ENCODE data around the gene KRT78.
A peak's percentile ranks its signal among the peaks of the same experiment; 100 is the strongest.
"Not testable (repeated sequence)": the region's sequence is repeated elsewhere in the genome, so short reads cannot be mapped to it uniquely, and the experiment has no call there.

The KRT78 gene

DNA sequence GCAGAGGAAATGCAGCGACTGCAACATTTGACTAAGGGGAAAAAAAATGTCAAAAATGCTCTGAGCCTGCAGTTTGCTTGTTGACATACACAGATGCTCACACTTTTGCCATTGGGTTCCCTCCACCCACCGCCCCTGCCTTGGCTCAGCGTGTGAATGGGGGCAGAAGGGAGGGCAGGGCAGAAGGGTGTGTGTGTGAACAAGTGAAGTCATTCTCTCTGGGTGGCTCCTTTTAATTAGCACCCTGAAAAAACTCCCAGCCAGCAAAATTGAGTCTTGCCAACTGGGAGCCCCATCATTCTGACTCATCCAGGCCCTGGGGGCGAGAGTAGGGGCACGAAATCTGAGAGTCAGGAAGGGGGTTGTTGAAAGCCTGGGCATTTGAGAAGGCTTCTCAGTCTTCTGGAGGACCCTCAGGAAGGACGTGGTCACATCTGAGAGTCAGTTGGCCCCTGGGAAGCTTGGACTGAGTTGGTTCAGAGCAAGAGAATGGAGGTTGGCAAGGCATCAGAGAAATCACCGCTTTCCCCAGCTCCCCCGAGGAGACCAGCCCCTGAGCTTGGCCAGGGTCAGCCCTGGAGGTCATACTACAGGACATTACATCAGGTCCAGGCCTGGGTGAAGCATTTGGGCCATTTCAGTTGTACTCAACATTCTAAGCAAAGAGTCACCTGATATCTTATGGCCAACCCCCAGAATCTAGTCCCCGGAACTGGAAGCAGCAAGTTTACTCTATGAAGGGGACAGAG, 22.7 kb upstream of the KRT78 start:
- DNase-seq (ENCODE audit: low spot score), result peak; percentile 78

DNA sequence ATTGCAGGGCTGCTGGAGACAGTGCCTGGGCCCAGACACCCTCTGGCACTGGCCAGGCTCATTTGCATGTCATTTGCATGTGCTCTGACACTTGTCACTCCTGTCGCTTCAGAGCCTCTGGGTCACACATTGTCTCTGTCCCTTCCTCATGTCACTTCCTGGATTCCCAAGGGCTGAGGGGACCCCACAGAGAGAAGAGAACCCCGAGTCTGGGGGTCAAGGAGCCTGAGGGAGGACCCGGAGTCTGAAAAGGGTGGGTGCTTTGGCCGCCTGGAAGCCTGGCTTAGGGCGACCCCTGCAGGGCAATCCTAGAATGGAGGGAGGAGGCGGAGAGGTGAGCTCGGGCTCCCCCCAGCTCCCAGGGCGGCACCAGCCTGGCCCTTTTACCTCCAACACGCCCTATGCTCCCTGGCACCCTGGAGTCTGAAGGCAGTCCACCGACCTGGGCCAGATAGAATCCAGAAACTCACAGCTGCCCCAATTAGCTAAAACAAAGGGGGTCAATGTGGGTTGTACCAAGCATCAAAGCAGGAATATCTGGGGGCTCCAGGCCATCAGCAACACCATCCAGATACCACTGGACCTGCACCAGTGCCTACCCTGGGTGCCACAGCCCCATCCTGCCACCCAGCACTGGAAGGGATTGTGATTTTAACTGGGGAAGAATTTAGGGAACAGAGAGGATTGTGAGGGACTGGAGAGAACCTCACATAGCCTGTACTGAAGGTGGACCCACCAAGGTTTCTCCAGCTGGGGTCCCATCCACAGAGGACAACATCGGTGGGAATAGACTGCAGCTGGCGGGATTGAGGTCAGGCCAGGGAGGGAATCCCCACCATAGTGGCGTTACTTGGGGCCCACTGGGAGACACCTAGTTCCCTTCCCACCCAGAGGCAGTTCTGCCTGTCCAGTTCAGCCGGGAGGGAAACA, 21.8 kb upstream of the KRT78 start:
- peak; percentile 51 for DNase-seq (ENCODE audit: low spot score)

DNA sequence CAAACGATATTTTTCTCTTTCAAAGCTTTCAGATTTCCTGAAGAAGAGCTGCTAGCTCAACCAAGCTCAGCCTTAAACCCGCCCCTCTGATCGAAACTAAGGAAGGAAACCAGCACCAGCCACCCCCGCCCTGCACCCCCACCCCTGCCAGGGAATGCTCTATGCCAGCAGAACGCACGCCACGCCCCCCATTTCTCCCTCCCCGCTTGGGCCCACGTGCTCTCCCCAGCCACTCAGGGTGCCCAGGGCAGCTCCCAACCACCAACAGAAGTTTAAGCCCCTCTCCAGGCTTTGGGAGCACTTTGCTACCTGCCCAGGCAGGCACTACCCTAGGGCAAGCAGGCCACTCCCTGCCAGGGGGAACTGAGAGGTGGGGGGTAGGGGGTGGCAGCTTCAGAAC, 18.8 kb upstream of the KRT78 start:
- no peak for DNase-seq (ENCODE audit: low spot score)

DNA sequence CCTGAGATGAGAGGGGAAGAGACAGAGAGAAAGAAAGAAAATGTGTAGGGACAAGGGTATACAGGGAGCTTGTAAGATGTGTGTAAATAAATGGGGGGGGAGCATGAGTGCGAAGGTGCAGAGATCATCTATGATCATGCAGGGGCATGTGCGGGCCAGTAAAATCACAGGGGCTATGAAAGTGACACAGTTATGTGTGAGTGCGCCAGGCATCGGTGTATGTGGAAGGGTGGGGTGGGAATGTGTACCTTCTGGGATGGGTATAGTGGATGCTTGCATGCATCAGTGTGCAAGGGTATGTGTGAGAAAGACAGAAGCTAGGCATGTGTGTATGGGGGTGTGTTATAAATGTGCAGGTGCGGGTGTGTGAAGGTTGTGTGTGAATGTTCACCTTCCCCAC, 18.4 kb upstream of the KRT78 start:
- DNase-seq (ENCODE audit: low spot score), result no peak

DNA sequence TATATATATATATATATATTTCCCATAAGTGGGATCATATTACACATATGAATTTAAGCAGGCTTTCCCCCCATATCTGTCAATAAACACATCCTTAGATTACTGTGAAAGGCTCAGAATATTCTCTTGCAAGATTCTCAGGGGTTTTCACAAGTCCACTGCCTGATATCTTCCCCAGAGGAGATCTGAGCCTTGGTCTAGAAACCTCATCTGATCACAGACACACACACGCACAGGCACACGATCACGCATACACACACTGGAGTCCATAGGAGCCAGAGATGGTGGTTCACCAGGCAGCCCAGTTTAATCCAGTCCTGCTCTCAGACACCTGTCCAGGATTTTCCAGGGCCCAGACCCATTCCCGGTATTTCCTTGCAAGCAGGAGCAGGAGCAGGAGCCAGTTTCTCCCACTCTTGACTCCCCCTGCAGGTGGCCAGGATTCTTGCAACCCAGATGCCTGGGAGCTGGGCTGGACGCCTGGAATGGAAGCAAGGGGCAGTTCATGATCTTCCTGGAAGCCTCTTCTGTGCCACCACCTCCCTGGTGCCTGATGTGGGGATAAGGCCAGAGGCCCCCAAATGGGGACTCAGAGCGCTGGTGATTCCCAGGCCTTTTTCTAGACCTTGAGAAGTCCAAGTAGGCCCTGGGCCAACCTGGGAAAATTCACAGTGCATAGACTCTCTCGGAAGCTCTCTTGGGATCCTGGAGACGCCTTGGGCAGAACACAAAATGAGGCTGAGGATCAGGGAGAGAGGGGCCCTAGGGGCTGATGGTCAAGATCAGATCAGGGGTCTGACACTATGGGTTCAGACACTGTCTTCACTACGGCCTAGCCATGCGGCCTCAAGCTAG, 16.5 kb upstream of the KRT78 start:
- DNase-seq (ENCODE audit: low spot score), result peak; percentile 80

DNA sequence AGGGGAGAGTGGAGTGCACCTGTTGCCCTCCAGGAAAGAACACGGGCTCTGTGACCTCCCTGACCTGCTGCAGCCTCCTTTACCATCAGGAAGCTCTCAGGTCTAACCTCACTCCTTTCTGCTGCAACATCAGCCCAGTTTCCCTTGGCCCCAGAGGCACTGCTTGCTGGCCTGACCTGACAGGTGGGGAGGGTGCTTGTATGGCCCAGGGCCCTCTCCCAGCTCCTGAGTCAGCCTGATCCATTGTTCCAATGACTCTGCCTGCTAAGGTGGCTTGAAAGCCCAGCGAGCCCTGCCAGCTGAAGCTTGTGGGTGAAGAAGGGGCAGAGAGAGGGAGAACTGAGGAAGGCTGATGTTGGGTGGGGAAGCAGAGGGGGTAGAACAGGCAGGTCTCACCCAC, 13.2 kb upstream of the KRT78 start:
- DNase-seq (ENCODE audit: low spot score), result no peak

DNA sequence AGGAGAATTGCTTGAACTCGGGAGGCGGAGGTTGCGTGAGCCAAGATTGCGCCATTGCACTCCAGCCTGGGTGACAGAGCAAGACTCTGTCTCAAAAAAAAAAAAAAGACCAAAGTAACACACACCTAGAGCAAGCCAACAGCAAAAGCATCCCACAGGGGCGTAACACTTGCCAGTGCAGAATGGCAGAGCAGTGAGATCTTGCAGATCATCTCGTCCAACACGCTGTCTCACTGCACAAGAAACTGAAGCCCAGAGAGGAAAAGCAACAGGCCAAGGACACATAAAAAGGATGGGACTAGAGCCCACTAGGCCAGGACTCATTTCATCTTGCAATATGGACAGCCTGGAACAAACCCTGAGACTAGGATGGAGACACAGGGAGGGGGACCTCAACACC, 12.7 kb upstream of the KRT78 start:
- DNase-seq (ENCODE audit: low spot score), result no peak

DNA sequence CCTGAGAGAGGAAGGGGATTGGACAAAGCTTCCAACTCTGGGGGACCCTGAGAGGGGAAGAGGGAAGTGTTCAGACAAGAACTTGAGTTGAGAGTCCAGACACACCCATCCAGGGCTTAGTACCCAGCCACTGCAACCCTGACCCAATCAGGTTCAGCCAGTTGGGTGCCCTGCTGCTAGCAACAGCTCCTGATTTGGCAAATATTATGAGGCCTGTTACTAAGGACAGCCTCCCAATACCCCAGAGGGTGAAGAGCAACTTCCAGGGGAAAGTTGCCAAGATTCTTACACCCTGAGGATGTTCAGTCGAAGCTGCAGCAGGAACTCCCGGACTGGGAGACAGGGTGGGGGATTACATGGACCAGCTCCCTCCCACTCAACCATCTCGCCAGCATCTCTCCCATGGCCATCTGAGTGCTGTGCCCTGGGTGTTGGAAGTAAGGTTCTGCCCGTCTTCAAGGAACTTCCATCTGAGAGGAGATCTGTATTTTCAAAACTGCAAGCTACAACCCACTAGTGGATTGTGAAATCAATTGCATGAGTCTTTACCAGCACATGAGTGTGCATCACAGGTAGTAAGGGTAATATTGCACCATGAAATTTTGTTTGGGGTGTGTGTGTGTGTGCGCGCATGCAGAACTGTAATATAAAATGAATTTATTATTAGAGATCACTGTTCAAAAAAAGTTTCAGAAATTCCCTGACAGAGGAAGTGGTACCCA, 11.5 kb upstream of the KRT78 start:
- DNase-seq (ENCODE audit: low spot score), result peak; percentile 71

DNA sequence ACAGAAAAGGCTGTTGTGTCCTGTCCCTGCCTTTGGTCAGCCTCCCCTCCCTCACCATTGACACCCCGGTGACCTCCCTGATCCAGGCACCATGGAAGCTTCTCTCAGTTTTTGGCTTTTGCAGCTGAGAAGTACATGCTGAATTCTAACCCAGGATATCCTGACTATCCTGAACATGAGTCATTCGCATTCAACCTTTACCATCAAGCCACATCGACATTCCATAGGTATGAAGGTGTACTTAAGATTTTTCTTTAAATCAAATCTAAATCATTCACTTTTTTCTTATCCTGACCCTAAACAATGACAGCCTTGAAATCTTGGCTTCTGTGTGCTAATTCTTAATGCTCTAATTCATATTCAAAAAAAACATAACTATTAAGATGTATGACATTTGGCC, 8.7 kb upstream of the KRT78 start:
- no peak for DNase-seq (ENCODE audit: low spot score)

DNA sequence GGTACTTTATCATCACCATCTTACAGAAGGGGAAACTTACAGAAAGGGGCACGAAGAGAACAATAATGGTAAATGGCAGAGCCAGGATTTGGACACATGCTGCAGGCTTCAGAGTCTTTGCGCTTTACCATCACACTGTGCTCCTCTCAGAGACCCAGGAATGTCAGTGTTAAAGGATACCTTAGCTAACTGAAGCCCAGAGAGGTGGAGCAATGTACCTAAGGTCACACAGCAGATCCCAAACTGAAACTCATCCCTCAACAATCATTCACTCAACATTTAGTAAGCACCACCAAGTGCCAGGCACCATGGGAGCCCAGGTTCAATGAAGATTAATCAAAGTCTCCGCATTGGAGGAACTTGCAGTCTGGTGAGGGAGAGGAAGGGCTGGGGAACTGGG, 8.0 kb upstream of the KRT78 start:
- DNase-seq (ENCODE audit: low spot score), result no peak

DNA sequence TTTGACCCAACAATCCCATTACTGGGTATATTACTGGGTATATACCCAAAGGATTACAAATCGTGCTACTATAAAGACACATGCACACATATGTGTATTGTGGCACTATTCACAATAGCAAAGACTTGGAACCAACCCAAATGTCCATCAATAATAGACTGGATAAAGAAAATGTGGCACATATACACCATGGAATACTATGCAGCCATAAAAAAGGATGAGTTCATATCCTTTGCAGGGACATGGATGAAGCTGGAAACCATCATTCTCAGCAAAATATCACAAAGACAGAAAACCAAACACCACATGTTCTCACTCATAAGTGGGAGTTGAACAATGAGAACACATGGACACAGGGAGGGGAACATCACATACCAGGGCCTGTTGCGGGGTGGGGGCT, 7.3 kb upstream of the KRT78 start:
- DNase-seq (ENCODE audit: low spot score), result not testable (repeated sequence)

DNA sequence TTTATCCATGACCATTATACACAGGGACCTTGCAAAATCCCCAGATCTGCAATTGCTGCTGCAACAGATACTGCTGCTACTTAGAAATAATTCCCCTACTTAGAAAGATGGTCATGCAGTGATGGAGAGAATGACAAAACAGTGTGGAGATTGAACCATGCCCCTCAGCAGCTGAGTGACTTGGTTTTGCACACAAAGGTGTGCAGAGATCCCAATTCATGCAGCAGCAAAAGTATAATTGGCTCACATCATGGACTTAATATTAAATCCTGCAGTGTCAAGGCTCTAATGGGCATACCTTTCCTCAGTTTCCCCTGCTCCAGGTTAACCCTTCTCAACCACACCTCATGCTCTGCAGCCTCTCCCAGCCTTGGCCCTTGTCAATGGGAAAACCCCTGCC, 3.0 kb upstream of the KRT78 start:
- DNase-seq (ENCODE audit: low spot score), result no peak

DNA sequence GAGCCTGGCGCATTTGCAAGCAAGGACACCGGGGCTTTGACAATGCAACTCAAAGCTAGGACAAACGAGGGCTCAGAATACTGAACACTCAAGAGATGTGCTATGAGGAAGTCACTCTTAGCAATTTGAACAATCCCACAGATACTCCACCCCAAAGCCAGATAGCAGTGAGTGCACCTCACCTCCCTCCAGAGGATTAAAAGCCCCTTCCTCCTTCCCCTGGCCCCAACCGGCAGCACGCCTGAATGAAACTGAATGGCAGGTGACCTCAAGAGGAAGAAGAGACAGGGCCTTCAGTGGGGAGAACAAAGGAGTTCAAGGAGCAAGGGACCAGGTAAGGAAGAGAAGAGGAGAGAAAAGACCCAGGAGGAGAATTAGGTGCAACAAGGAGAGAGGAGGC, 1.9 kb upstream of the KRT78 start:
- DNase-seq (ENCODE audit: low spot score), result no peak

DNA sequence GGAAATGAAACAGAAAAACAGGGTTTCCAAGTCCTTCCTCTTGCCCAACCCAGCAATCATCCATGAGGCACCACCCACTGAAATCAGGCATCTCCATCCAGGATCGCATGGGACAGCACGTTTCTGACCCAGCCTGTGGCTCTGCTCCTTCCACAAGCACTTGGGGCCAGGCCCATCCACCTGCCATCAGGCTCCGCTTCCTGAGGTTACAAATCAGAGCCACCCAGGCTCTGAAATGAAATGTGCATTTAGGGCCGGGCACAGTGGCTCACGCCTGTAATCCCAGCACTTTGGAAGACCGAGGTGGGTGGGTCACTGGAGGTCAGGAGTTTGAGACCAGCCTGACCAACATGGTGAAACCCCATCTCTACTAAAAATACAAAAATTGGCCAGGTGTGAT, 717 bp upstream of the KRT78 start:
- DNase-seq (ENCODE audit: low spot score), result no peak

DNA sequence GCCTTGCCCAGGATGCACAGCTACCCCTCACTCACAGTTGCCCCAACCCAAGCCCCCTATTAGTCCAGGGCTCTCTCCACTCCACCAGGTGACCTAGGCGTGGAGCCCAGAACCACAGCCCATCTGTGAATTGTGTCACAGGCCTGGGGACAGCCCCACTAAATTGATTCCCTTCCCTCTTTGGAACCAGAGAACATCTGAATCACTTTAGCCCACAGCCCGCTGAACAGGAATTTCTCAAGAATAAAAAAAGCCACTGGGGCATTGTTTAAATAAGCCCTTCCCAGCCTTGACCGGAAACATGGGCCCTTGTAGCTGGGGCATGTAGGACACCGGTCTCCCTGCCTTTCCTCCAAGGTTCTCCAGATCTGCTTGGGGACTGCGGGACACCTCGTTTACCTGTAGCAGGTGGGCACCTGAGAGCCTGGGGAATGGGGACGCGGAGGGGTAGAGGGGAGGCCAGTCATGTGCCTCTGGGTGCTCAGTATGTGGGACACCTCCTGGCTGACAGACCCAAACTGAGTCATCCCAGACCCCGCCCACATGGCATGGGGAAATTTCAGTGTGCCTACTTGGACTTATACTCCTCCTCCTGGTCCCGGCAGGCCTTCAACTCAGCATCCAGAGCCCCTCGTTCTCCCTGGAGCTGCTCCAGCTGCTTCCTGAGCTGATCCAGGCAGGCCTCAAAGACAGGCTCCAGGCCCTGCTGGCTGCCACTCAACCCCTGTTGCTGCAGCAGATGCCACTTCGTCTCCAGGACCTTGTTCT, 1.3 kb downstream of the KRT78 start:
- DNase-seq (ENCODE audit: low spot score), result peak; percentile 54

DNA sequence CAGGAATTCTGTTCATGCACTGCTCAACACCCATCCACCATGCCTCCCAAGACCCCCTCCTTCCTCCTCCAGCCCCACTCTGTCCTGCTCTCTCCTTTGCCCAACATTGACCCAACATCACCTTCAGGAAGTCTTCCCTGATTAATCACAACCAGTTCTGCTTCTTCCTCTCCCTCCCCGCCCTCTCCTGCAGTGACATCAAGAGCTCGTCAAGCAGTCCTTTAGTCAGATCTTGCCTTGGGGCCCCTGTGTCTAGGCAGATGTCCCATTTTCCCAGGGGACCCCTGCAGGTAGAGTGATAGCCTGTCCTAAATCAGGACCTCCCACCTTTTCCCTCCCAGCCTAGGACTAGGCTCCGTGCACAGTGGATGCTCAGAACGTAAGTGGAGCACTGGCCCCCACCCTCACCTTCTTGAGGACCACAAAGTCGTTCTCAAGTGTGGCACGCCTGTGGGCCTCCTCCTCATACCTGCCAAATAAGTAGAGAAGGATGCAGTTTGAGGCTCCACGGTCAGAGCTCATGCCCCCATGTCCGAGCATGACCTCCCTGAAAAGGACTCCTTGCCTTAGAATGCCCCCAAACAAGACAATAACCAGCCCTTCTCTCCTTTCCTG, 2.3 kb downstream of the KRT78 start:
- no peak for DNase-seq (ENCODE audit: low spot score)

DNA sequence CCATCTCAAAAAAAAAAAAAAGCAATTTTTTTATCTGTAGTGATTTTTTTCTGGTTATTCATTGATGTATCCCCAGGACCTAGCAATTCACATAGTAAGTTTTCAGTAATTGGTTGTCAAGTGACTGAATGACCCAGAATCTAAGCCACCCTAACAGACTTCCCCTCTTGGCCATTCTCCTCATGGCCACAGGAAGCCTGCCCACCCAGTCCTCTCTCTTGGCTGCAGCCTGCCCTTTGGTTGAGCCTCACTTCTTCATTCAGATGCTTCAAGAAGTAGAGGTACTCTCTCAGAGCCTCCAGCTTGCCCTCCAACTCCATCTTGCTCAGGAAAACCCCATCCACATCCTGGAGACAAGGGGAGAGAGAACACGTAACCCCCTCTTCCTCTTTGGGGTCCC, 2.8 kb downstream of the KRT78 start:
- no peak for DNase-seq (ENCODE audit: low spot score)

DNA sequence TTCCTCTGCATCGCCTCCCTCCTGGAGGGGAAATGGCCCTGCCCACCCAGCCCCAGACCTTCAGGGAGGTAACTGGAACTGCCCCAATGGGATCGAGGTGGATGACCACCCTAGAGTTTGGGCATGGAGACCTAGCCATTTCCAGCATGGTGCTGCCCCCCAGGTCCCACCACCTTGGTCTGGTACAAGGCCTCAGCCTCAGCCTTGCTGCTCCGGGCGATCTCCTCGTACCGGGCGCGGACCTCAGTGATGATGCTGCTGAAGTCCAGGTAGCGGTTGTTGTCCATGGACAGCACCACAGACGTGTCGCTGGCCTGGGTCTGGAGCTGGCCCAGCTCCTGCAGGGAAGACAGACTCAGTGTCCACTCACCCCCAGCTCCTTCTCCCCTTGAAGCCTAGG, 4.4 kb downstream of the KRT78 start:
- no peak for DNase-seq (ENCODE audit: low spot score)

DNA sequence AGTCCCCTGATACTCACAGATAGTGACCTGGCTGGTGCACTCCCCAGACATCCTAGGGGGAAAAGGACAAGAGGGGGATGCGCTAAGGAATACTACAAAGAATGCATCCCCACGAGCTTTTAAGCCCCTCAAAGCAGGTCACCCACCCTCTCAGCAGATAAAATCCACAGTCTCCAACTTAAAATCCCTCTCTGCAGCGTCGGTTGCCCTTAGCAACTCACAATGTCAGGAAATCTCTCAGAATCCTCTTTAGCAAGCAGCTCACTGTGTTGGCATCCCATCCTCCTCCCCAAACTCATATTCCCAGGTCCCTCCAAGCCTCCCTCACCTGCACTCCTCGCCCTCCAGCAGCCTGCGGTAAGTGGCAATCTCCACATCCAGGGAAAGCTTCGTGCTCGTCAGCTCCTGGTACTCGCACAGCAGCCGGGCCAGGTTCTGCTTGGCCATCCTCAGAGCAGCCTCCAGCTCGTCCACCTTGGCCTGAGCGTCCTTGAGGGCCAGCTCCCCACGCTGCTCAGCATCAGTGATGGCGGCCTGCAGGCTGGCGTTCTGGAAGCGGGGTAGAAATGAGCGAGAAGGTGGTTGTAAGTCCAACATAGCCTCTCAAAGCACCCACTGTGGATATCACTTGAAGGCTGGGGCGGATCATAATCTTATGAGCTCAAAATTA, 9.2 kb downstream of the KRT78 start:
- DNase-seq (ENCODE audit: low spot score), result no peak

Data from kidney tubule cell (primary cell).